ENCODE data around the gene MAGEA9.
"Not testable (repeated sequence)": the region's sequence is repeated elsewhere in the genome, so short reads cannot be mapped to it uniquely, and the experiment has no call there.

Gene MAGEA9

DNA sequence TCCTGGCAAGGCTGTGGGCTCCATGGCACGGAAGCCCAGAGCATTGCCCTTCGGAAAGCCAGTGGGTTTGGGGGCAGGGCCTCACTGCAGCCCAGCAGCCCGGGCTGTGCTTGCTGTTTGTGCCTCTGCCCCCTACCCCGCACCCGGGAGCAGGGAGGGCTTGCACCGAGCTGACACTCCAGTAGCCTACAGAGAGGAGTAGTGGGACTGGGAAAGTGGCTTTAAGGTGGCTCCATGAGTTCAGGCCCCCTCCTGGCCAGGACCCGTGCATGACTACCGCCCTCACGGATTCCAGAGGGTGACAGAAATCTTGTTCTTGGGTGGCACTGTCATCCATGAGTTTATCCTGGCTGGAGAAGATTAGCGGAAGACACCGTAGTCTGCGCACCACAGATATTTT lies 11.4 kb upstream of the MAGEA9 start:
- H3K9me3 ChIP-seq (ENCODE audit: low read length); H3K36me3 ChIP-seq (ENCODE audit: insufficient read depth, low read length); H3K27me3 ChIP-seq (ENCODE audit: control insufficient read depth in 1 of 2, insufficient read depth in 2 of 2, low read length in 2 of 2); H3K27ac ChIP-seq (ENCODE audit: low read depth, low read length); H3K4me1 ChIP-seq (ENCODE audit: insufficient read depth, low read length); H3K9ac ChIP-seq (ENCODE audit: low read length); H3K4me3 ChIP-seq (ENCODE audit: low read depth in 1 of 2, low read length in 2 of 2): not testable (repeated sequence)

DNA sequence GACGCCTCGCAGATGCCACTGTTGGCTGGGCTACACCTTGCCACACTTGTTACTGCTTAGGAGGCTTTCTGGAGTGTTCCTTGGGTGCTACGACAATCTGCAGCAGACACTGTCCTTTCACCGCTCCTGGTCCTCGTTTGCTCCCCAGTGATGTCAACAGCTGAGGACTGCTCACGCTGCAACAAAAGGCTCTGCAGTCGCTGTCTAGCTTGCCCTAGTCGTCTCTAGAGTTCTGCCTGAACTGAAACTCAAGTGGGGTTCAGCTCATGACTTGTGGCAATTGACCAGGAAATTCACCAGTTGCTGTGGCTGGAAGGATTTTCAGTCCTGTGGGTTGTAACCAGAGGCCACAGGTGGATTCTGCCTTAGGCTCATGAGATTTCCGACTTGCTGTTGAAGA lies 8.7 kb upstream of the MAGEA9 start:
- not testable (repeated sequence) for H3K4me1 ChIP-seq (ENCODE audit: insufficient read depth, low read length); H3K9me3 ChIP-seq (ENCODE audit: low read length); H3K27me3 ChIP-seq (ENCODE audit: control insufficient read depth in 1 of 2, insufficient read depth in 2 of 2, low read length in 2 of 2); H3K27ac ChIP-seq (ENCODE audit: low read depth, low read length); H3K4me3 ChIP-seq (ENCODE audit: low read depth in 1 of 2, low read length in 2 of 2); H3K36me3 ChIP-seq (ENCODE audit: insufficient read depth, low read length); H3K9ac ChIP-seq (ENCODE audit: low read length)

DNA sequence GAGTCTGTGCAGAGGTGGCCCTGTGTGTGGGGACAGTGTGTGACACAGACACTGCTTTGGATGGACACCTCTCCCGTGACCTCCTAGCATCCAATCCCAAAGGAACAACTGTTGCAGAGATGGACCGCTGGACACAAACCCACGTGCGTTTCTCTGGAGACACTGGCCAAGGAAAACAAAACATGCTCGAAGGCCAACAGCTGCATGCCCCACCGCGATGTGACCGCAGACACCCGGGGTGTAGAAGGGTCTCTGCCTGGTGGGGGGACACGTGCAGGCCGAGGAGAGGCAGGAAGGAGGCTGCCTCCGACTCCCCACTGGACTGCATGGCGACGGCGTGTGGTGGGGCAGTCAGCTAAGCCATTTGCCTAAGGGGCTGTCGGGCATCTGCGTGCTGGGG lies 8.0 kb upstream of the MAGEA9 start, which contains the start of gene HSFX1:
Gene HSFX1 (plus strand): TSS at position 301 of the 400 bp plus-strand sequence. CDS start 614 bp downstream, outside the sequence.
- H3K27me3 ChIP-seq (ENCODE audit: control insufficient read depth in 1 of 2, insufficient read depth in 2 of 2, low read length in 2 of 2); H3K36me3 ChIP-seq (ENCODE audit: insufficient read depth, low read length); H3K4me1 ChIP-seq (ENCODE audit: insufficient read depth, low read length); H3K9me3 ChIP-seq (ENCODE audit: low read length); H3K27ac ChIP-seq (ENCODE audit: low read depth, low read length); H3K4me3 ChIP-seq (ENCODE audit: low read depth in 1 of 2, low read length in 2 of 2); H3K9ac ChIP-seq (ENCODE audit: low read length): not testable (repeated sequence)

DNA sequence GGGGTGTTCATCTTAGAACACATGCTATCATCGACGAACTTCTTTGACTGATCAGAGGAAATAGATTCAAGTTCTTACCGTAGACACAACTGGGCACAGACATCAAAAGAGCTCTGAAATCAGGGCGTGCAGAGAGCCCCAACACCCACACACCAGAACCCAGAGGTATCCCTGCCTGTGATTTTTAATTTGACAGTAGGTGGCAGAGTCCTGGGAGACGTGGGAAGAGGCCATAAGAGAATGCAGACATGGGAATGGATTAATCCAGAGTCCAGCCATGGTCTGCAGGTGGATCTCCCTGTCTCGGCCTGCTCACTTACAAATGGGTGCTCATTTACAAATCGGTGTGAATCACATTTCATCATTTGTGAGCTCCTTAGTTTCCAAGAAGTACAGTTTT lies 3.7 kb upstream of the MAGEA9 start:
- not testable (repeated sequence) for H3K9me3 ChIP-seq (ENCODE audit: low read length); H3K4me1 ChIP-seq (ENCODE audit: insufficient read depth, low read length); H3K27ac ChIP-seq (ENCODE audit: low read depth, low read length); H3K9ac ChIP-seq (ENCODE audit: low read length); H3K27me3 ChIP-seq (ENCODE audit: control insufficient read depth in 1 of 2, insufficient read depth in 2 of 2, low read length in 2 of 2); H3K36me3 ChIP-seq (ENCODE audit: insufficient read depth, low read length); H3K4me3 ChIP-seq (ENCODE audit: low read depth in 1 of 2, low read length in 2 of 2)

DNA sequence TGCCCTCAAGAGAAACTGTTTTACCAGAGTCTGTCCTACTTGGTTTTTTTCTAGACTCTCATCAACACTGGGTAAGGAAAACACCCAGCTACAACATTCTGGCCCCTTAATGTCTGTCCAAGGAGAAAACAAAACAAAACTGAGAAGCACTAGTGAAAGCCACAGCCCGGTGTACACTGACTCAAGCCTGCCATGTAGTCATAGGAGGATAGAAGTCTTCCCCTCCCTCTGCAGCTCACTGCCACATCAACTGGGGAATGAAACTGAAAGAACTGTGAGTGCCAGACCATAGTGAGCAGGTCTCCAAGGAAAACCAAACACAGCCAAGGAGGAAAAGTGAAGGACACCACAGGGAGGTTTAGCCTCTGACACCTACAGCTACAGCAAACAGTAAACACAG lies 13.8 kb downstream of the MAGEA9 start:
- not testable (repeated sequence) for H3K4me3 ChIP-seq (ENCODE audit: low read depth in 1 of 2, low read length in 2 of 2); H3K9ac ChIP-seq (ENCODE audit: low read length); H3K9me3 ChIP-seq (ENCODE audit: low read length); H3K27ac ChIP-seq (ENCODE audit: low read depth, low read length); H3K27me3 ChIP-seq (ENCODE audit: control insufficient read depth in 1 of 2, insufficient read depth in 2 of 2, low read length in 2 of 2); H3K4me1 ChIP-seq (ENCODE audit: insufficient read depth, low read length); H3K36me3 ChIP-seq (ENCODE audit: insufficient read depth, low read length)

DNA sequence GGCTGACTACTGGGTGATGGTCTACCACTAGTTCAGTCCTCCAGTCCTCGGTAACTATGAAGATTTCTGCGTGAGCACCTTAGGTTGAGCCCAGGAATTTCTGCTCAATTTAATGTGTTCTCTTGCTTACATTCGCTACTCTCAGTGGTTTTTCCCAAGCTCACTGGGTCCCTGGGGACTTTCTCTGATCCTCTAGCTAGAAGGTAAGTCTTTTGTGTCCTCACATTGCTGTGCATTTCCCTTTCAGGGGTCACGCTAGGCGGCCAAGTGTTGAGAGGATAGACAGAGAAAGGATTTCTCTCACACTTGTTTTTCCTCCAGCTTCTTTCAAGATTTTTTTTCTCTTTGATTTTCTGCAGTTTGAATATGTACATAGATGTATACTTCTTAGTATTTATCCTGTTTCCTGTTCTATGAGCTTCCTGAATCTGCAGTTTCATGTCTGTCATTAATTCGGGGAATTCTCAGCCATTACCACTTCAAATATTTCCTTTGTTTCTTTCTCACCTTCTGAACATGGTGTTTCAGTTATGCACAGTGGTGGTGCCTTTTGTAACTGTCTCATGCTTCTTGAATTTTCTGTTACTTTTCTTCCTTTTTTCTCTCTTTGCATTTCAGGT lies 17.5 kb downstream of the MAGEA9 start:
- H3K36me3 ChIP-seq (ENCODE audit: insufficient read depth, low read length): no peaks in the 10 kb centered on the region

DNA sequence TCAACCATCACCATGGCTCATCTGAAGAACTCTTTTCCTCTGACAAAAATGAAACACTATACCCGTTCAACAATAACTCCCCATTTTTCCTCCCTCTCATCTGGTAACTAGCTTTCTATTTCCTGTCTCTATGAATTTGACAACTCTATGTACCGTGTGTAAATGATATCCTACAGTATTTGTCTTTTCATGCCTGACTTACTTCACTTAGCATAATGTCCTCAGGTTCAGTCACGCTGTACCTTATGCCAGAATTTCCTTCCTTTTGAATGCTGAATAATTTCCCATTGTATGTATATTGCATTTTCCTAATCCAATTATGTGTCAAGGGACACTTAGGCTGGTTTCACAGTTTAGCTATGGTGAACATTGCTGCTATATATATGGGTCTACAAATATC lies 18.2 kb downstream of the MAGEA9 start:
- Histone ChIP-seq H3K4me1 (ENCODE audit: insufficient read depth, low read length) (no peaks in the 10 kb centered on the region), H3K4me3 (ENCODE audit: low read depth in 1 of 2, low read length in 2 of 2) (no peak overlapping the region), H3K27me3 (ENCODE audit: control insufficient read depth in 1 of 2, insufficient read depth in 2 of 2, low read length in 2 of 2) (peaks cover 0 to 5% of the 10 kb centered on the region in 2 donors), H3K9ac (ENCODE audit: low read length) (no peak overlapping the region), H3K36me3 (ENCODE audit: insufficient read depth, low read length) (no peaks in the 10 kb centered on the region), H3K27ac (ENCODE audit: low read depth, low read length) (no peak overlapping the region), H3K9me3 (ENCODE audit: low read length) (no peaks in the 10 kb centered on the region)

More for the DNA sequence above, 17.5 kb downstream of the MAGEA9 start:
- Histone ChIP-seq H3K4me3 (ENCODE audit: low read depth in 1 of 2, low read length in 2 of 2) (no peak overlapping the region), H3K4me1 (ENCODE audit: insufficient read depth, low read length) (no peaks in the 10 kb centered on the region), H3K27ac (ENCODE audit: low read depth, low read length) (no peak overlapping the region), H3K9me3 (ENCODE audit: low read length) (no peaks in the 10 kb centered on the region), H3K9ac (ENCODE audit: low read length) (no peak overlapping the region), H3K27me3 (ENCODE audit: control insufficient read depth in 1 of 2, insufficient read depth in 2 of 2, low read length in 2 of 2) (peaks cover 0 to 5% of the 10 kb centered on the region in 2 donors)

DNA sequence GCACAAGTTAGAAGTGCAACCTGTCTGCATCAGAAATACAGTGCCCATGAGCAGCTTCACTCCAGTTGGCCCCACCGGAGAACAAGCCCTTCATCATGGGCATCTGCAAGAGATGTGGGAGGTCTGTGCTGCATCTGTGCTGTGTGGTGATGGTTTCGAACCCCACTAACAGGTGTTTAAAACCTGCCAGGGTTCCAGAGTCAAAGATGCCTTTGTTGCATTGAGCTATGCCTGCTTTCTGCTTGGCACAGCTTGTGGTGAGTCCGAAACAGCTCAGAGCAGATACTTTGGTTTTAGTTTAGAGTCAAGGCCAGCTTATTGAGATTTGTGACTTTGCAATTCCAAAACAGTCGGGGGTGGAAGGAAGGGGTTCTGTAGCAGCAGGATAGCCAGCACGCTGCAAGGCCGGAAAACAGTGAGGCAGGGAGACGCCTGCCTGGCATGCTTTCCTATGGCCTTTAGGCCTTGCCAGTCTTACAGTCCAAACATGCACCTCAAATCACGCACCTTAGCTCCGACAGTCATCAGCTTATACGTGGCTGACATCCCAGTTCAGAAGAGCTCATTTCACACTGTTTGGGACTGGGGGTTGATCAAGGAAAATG lies 21.8 kb downstream of the MAGEA9 start:
- peaks cover 0 to 5% of the 10 kb centered on the region in 2 donors for H3K27me3 ChIP-seq (ENCODE audit: control insufficient read depth in 1 of 2, insufficient read depth in 2 of 2, low read length in 2 of 2)
- no peak overlapping the region for H3K27ac ChIP-seq (ENCODE audit: low read depth, low read length)
- H3K9me3 ChIP-seq (ENCODE audit: low read length): no peaks in the 10 kb centered on the region
- H3K4me3 ChIP-seq (ENCODE audit: low read depth in 1 of 2, low read length in 2 of 2): no peak overlapping the region
- H3K4me1 ChIP-seq (ENCODE audit: insufficient read depth, low read length): no peaks in the 10 kb centered on the region
- H3K9ac ChIP-seq (ENCODE audit: low read length): no peak overlapping the region
- H3K36me3 ChIP-seq (ENCODE audit: insufficient read depth, low read length): no peaks in the 10 kb centered on the region

DNA sequence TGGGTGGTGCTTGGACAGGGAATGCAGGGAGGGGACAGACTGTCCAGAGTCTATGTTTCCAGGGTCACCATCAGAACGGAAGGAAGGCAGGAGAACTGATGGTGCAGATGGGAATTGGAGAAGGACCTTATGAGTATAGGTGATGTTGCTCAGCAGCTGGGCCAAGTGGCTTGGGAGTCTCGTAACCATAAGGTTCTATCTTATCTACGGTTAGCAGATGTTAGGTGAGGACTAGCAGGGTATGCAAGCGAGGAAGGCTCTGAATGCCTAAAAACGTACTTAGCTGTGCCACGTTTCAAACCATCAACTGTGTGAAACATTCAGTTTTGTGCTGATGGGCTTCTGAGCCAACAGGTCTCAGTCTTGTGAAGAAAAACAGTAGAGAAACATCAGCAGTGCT lies 22.4 kb downstream of the MAGEA9 start:
- no peaks in the 10 kb centered on the region for H3K9me3 ChIP-seq (ENCODE audit: low read length)
- no peak overlapping the region for H3K27ac ChIP-seq (ENCODE audit: low read depth, low read length)
- H3K9ac ChIP-seq (ENCODE audit: low read length): no peak overlapping the region
- H3K27me3 ChIP-seq (ENCODE audit: control insufficient read depth in 1 of 2, insufficient read depth in 2 of 2, low read length in 2 of 2): peaks cover 0 to 5% of the 10 kb centered on the region in 2 donors
- H3K4me1 ChIP-seq (ENCODE audit: insufficient read depth, low read length): no peaks in the 10 kb centered on the region
- H3K36me3 ChIP-seq (ENCODE audit: insufficient read depth, low read length): no peaks in the 10 kb centered on the region
- H3K4me3 ChIP-seq (ENCODE audit: low read depth in 1 of 2, low read length in 2 of 2): no peak overlapping the region

DNA sequence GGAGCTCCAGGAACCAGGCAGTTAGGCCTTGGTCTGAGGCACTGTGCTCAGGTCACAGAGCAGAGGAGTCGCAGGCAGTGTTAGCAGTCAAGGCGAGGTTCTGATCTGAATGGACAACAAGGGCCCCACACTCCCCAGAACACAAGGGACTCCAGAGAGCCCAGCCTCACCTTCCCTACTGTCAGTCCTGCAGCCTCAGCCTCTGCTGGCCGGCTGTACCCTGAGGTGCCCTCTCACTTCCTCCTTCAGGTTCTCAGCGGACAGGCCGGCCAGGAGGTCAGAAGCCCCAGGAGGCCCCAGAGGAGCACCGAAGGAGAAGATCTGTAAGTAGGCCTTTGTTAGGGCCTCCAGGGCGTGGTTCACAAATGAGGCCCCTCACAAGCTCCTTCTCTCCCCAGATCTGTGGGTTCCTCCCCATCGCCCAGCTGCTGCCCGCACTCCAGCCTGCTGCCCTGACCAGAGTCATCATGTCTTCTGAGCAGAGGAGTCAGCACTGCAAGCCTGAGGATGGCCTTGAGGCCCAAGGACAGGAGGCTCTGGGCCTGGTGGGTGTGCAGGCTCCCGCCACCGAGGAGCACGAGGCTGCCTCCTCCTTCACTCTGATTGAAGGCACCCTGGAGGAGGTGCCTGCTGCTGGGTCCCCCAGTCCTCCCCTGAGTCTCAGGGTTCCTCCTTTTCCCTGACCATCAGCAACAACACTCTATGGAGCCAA lies 26.2 kb downstream of the MAGEA9 start:
- no peak overlapping the region for H3K4me3 ChIP-seq (ENCODE audit: low read depth in 1 of 2, low read length in 2 of 2)
- H3K9me3 ChIP-seq (ENCODE audit: low read length): no peaks in the 10 kb centered on the region
- peaks cover 0 to 5% of the 10 kb centered on the region in 2 donors for H3K27me3 ChIP-seq (ENCODE audit: control insufficient read depth in 1 of 2, insufficient read depth in 2 of 2, low read length in 2 of 2)
- no peak overlapping the region for H3K9ac ChIP-seq (ENCODE audit: low read length)
- no peaks in the 10 kb centered on the region for H3K4me1 ChIP-seq (ENCODE audit: insufficient read depth, low read length)
- no peaks in the 10 kb centered on the region for H3K36me3 ChIP-seq (ENCODE audit: insufficient read depth, low read length)
- no peak overlapping the region for H3K27ac ChIP-seq (ENCODE audit: low read depth, low read length)

DNA sequence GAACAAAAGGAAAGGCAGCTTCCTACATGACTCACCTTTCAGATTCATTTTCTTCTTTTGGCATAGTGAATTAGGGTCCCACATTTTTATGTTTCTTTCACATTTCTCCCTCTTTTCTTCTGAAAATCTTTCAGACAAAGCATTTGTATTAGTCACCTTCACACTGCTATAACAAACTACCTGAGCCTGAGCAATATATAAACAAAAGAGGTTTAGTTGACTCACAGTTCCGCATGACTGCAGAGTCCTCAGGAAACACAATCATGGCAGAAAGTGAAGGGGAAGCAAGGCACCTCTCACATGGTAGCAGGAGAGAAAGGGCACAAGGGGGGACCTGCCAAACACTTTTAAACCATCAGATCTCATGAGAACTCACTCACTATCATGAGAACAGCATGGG lies 36.9 kb downstream of the MAGEA9 start:
- H3K9me3 ChIP-seq (ENCODE audit: low read length): no peaks in the 10 kb centered on the region

DNA sequence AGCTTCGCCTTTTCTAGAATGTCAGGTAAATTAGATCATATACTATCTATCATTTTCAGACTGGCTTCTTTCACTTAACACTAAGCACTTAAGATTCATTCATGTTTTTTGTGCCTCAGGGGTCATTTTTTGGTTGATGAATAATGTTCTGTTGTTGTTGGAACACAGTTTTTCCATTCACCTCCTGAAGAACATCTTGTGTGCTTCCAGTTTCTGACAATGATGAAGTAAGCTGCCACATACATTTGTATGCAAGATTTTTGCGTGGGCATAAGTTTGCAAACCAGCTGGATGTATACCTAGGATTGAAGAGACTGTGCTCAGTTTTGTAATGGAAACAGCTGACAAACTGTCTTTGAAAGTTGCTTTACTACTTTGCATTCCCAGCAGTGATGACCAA lies 37.6 kb downstream of the MAGEA9 start:
- Histone ChIP-seq H3K36me3 (ENCODE audit: insufficient read depth, low read length) (no peaks in the 10 kb centered on the region), H3K27me3 (ENCODE audit: control insufficient read depth in 1 of 2, insufficient read depth in 2 of 2, low read length in 2 of 2) (no peaks in the 10 kb centered on the region), H3K4me3 (ENCODE audit: low read depth in 1 of 2, low read length in 2 of 2) (no peak overlapping the region), H3K27ac (ENCODE audit: low read depth, low read length) (no peak overlapping the region), H3K9ac (ENCODE audit: low read length) (no peak overlapping the region), H3K9me3 (ENCODE audit: low read length) (no peaks in the 10 kb centered on the region), H3K4me1 (ENCODE audit: insufficient read depth, low read length) (no peaks in the 10 kb centered on the region)

More for the DNA sequence above, 36.9 kb downstream of the MAGEA9 start:
- Histone ChIP-seq H3K4me1 (ENCODE audit: insufficient read depth, low read length) (no peaks in the 10 kb centered on the region), H3K4me3 (ENCODE audit: low read depth in 1 of 2, low read length in 2 of 2) (no peak overlapping the region), H3K27ac (ENCODE audit: low read depth, low read length) (no peak overlapping the region), H3K9ac (ENCODE audit: low read length) (no peak overlapping the region), H3K36me3 (ENCODE audit: insufficient read depth, low read length) (no peaks in the 10 kb centered on the region), H3K27me3 (ENCODE audit: control insufficient read depth in 1 of 2, insufficient read depth in 2 of 2, low read length in 2 of 2) (no peaks in the 10 kb centered on the region)
